ENCODE data around the gene NT5C3B.
A peak's percentile ranks its signal among the peaks of the same experiment; 100 is the strongest.
"Not testable (repeated sequence)": the region's sequence is repeated elsewhere in the genome, so short reads cannot be mapped to it uniquely, and the experiment has no call there.

Gene NT5C3B

DNA sequence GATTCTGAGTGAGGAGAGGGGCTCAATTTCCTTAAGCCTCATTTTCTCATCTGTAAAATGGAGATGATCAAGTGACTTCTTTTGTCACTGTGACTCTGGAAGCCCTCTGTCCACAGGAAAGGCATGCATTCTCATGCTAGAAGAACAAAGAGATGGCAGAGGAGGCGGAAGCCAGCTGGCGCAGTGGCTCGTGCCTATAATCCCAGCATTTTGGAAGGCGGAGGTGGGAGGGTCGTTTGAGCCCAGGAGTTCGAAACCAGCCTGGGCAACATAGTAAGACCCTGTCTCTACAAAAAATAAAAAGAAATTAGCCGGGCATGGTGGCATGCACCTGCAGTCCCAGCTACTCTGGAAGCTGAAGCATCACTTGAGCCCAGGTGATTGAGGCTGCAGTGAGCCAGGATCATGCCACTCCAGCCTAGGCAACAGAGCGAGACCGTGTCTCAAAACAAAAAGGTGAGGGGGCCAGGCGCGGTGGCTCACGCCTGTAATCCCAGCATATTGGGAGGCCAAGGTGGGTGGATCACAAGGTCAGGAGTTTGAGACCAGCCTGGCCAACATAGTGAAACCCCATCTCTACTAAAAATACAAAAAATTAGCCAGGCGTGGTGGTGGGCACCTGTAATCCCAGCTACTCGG lies 59.7 kb downstream of the NT5C3B start:
- Histone ChIP-seq H3K36me3 (ENCODE audit: insufficient read depth, low read depth, low read length) (peaks cover 14% of the 10 kb centered on the region), H3K9ac (ENCODE audit: low read depth, low read length) (peak overlapping the region; percentile 45; the same call in 1 of the 2 replicates), H3K4me1 (ENCODE audit: insufficient read depth, low read length) (peaks cover 36% of the 10 kb centered on the region)
- H3K27me3 ChIP-seq (ENCODE audit: insufficient read depth, low read length); H3K9me3 ChIP-seq (ENCODE audit: insufficient read depth, low read depth, low read length); H3K4me3 ChIP-seq (ENCODE audit: low read length); H3K27ac ChIP-seq (ENCODE audit: low read length): not testable (repeated sequence)

DNA sequence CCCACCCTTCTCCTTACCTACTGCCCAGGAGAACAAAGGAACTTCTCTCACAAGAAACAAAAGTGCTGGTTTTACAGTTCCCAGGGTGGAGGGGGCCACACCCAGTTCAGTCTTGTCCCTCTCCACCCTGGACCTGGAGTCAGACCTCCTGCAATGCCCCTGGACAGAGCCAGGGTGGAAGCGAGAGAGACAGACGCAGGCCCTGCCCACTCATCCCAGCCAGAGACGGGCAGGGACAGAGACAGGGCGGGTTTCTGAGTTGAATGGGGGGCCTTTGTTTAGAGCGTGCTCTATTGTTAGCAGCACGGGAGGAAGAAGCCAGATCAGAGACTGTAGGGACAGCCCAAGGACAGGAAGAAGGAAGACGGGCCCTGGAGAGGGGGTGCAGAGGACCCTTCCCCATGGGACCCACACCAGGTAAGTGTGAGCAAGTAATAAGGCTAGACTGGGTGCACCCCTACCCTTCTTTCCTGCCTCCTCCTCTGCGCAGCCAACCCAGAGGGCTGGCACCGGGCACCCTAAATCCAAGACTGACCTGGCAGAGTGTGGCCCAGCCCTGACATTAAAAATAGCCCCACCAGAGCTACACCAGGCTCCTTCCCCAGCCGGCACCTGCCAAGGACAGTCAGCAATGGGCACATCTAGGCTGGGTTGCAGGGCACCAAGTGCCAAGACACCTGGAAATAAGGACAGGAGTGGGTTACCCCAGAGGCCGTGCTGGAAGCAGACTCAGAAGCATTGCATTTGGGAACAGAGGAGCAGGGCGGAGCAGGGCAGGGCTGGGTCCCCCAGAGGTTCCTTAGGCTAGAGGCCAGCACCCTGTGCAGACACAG lies 60.4 kb downstream of the NT5C3B start:
- Histone ChIP-seq H3K36me3 (ENCODE audit: insufficient read depth, low read depth, low read length) (peaks cover 21% of the 10 kb centered on the region), H3K9ac (ENCODE audit: low read depth, low read length) (peak overlapping the region; percentile 45), H3K27ac (ENCODE audit: low read length) (no peak overlapping the region), H3K9me3 (ENCODE audit: insufficient read depth, low read depth, low read length) (no peaks in the 10 kb centered on the region), H3K4me1 (ENCODE audit: insufficient read depth, low read length) (peaks cover 36% of the 10 kb centered on the region), H3K4me3 (ENCODE audit: low read length) (no peak overlapping the region; the same call in 1 of the 2 replicates), H3K27me3 (ENCODE audit: insufficient read depth, low read length) (no peaks in the 10 kb centered on the region)
